OCI-LY7 (cell line): ENCODE measurements around the gene DGKB.

Experiments
- EZH2phosphoT487 ChIP-seq: fragments of 200-600 bp; sonication (generic); IDR thresholded peaks from 2 replicates; pipeline ENCODE4 v1.6.1; 2018; ENCODE audit warnings: low read depth, borderline replicate concordance, mild to moderate bottlenecking, mixed run types, antibody characterized with exemption, low read length, moderate library complexity, mixed read lengths
- TF ChIP-seq, protein P1 (sequence below): fragments of 200-600 bp; sonication (generic); conservative IDR thresholded peaks from 2 replicates; pipeline ENCODE4 v1.5.1; 2014; ENCODE audit warnings: mild to moderate bottlenecking, antibody characterized with exemption, low read length, moderate library complexity, mixed read lengths

DNA sequence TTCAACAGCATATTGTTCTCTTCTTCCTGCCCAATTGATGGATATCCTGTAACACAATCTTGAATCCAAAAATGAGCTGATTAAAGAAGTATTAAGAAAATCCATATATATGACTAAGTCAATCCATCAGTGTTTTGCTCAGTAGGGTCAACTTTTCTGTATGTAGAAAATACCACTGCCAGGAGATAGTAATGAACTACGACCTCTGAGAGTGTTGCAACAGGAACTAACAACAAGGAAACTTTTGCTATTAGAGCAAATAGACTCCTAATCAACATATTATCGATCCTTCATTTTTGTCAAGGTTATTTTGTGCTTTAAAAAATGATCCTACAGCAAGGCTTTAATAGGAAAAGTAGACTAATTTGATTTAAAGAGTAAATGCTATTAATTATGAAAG, 507.8 kb downstream of the DGKB start:
- TF ChIP-seq, protein P1, sequence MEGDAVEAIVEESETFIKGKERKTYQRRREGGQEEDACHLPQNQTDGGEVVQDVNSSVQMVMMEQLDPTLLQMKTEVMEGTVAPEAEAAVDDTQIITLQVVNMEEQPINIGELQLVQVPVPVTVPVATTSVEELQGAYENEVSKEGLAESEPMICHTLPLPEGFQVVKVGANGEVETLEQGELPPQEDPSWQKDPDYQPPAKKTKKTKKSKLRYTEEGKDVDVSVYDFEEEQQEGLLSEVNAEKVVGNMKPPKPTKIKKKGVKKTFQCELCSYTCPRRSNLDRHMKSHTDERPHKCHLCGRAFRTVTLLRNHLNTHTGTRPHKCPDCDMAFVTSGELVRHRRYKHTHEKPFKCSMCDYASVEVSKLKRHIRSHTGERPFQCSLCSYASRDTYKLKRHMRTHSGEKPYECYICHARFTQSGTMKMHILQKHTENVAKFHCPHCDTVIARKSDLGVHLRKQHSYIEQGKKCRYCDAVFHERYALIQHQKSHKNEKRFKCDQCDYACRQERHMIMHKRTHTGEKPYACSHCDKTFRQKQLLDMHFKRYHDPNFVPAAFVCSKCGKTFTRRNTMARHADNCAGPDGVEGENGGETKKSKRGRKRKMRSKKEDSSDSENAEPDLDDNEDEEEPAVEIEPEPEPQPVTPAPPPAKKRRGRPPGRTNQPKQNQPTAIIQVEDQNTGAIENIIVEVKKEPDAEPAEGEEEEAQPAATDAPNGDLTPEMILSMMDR: no peak
- no peak for TF ChIP-seq EZH2phosphoT487
